TTC549 (cell line): ENCODE results near the gene DRC7.
"Not testable (repeated sequence)": the region's sequence is repeated elsewhere in the genome, so short reads cannot be mapped to it uniquely, and the experiment has no call there.

Experiments
- FAIRE-seq: peaks from 2 replicates; lab custom pipeline; 2012; peaks lifted over from hg19 to GRCh38; lab: Jason Lieb, UNC

Gene DRC7

DNA sequence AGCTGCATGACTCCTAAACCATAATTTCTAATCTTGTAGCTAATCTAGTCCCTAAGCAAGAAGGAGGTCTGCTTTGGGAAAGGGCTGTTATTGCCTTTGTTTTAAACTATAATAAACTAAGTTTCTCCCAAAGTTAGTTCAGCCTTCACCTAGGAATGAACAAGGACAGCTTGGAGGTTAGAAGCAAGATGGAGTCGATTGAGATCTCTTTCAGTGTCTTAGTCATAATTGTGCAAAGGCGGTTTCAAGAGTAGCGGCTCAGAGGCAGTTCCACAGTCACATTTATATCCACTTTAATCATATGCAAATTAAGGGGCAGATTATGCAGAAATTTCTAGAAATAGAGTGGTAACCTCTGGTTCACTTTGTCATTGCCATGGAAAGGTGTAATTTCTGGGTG lies 17.4 kb downstream of the DRC7 start:
- no peak for FAIRE-seq

GRCh38 chr16:57712569-57712968 lies 18.0 kb downstream of the DRC7 start:
- not testable (repeated sequence) for FAIRE-seq

DNA sequence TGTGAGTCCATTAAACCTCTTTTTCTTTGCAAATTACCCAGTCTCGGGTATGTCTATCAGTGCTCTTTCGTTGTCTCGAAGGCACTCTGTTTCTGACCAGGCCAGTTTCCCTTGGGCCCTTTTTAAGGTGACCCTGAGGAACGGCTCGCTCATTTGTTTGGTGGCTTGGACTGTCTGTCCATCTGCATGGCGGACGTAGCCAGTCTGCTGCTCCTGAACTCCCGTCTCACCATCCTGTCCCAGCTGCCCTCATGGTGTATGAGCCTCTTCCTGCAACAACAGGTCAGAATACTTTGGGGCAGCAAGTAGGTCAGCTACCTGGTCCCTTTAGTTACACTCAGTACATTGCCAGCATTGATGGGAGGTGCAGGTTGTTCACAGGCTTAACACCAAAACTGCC lies 19.0 kb downstream of the DRC7 start:
- no peak for FAIRE-seq

DNA sequence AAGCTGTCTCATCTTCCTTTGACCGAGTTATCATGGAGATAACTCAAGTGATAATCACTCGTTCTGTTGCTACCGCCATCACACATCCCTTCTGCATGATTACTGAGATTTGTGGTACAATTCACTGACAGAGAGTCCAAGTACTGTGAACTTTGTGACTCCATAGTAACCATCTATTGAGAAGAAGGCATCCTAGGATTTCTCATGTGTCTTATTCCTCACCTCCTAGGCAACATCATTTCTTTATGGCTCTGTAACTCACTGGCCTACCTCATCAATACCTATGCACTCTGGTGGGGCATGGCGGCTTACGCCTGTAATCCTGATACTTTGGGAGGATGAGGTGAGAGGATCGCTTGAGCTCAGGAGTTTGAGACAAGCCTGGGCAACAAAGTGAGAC lies 19.4 kb downstream of the DRC7 start:
- no peak for FAIRE-seq

- FAIRE-seq, result no peak
Observed at GRCh38 chr16:57720142-57720575, 25.6 kb downstream of the DRC7 start.

DNA sequence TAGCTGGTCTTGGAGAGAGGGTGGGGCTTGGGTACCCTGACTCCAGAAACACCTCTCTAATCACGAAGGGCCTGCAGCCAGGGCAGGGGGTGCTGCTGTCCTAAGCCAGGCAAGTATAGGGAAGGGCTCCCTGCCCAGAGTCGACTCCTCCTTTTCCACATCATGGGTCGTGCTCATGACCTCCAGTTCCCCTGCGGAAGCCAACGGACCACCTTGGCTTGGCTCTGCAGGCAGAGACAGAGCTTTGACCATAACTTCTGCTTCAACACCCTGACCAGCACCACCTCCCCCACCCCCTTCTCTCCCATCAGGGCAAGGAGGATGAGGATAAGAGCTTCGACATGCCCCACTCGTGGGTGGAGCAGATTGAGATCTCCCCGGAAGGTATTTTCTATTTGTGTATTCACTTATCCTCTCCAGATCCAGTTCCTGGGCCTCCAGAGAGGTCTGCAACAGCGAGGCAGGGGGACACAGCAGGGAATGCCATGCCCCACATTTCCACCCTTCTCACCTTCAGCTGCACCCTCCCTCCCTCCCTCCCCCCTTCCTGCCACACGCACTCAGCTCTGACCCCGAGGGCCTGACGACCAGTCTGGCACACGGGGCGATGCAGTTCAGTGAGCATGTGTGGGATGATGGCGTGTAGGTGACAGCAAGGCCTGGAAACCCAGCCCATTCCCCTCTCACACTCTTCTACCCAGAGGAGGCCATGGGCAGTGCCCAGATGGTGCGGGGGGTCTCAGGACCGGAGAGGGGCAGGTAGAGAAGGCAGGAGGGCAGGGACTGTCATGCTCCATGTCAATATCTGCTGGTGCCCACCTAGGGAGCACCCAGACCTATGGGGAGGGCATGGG lies 27.0 kb downstream of the DRC7 start:
- FAIRE-seq, result no peak

GRCh38 chr16:57722210-57722499 lies 27.5 kb downstream of the DRC7 start:
- FAIRE-seq, result no peak

GRCh38 chr16:57722651-57723050 lies 28.0 kb downstream of the DRC7 start:
- FAIRE-seq, result no peak

DNA sequence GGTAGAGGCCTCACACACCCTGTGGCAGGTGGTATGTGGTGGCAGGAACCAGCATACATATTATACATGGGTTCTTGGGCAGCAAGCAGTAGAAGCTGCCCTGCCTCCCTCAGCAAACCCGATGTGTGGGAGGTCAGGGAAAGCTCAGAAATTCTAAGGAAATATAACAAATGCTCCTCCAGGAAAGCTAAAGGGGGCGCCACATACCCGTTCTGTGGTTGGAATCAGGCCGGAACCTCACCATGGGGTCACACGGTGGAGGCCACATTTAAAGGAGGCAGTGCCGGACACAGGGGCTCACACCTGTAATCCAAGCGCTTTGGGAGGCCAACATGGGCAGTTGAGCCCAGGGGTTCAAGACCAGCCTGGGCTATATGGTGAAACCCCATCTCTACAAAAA lies 28.6 kb downstream of the DRC7 start:
- no peak for FAIRE-seq

DNA sequence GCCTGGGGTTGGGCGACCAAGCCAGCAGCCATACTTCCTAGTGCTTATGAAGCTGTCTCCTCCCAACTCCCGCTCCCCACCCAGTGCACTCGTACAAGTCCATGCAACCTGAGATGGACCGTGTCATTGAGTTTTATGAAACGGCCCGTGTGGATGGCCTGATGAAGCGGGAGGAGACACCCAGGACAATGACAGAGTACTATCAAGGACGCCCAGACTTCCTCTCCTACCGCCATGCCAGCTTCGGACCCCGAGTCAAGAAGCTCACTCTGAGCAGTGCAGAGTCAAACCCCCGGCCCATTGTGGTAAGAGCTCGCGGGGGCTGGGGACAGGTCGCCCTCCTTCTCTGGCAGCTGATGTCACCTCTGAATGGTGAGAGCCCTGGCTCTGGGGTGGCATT lies 29.9 kb downstream of the DRC7 start:
- no peak for FAIRE-seq

DNA sequence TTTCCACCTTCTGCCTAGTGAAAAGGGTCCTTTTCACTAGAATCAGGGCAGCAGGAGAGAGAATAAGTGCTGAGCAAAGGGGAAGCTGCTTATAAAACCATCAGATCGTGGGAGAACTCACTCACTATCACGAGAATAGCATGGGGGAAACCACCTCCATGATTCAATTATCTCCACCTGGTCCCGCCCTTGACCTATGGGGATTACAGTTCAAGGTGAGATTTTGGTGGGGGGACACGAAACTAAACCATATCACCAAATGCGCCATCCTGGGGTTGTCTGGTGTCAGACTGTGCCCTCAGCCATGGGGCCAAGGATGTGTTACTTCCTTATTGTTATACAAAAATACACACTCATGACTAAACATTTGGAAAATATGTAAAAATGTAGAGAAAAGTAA lies 30.5 kb downstream of the DRC7 start:
- FAIRE-seq, result no peak

DNA sequence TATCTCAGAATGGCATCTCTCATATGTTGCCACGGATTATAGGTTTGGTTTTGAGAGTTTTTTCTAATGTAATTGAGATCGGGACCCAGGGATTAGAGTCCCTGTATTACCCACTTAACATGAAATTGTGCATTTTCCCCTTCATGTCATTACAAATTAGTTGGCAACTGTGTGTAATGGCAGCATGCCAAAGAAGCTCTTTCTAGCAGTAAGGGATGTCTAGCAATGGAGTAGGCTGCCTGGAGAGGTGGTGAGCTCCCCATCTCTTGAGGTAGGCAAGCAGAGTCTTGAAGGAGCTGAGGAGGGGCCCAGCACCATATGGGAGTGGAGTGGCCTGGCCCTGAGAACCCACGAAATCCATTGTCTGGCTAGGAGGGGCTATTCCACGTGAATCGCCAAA lies 30.9 kb downstream of the DRC7 start:
- no peak for FAIRE-seq

DNA sequence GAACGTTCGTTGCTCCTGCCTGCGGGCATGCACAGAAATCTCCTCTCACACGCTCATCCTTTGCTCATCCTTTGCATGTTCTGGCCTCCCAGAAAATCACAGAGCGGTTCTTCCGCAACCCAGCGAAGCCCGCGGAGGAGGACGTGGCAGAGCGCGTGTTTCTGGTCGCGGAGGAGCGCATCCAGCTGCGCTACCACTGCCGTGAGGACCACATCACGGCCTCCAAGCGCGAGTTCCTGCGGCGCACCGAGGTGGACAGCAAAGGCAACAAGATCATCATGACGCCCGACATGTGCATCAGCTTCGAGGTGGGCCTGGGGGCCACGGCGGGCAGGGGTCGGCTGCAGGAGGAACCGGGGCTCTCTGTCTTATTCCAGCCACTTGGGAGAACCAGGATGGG lies 31.4 kb downstream of the DRC7 start:
- FAIRE-seq, result no peak

DNA sequence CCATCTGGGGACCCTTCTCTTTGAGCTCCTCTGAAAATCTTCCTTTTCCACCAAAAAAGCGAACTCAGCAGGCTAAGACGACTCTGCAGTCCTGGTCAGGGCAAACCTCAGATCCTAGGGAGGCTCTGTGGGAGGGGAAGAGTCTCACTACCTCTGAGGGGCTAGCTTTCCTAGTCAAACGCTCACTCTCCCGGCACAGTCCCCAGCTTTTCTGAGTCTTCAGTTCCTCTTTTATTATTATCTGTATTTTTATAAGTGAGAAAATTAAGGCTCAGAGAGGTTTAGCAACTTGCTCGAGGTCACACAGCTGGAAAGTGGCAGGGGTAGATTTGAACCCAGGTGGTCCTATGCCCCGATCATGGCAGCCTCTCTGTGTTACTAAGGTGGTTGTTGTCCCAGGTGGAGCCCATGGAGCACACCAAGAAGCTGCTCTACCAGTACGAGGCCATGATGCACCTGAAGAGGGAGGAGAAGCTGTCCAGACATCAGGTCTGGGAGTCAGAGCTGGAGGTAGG lies 31.9 kb downstream of the DRC7 start:
- FAIRE-seq, result no peak

- FAIRE-seq, result no peak
Observed at GRCh38 chr16:57727610-57728009, 33.0 kb downstream of the DRC7 start.

GRCh38 chr16:57728336-57729181 lies 34.0 kb downstream of the DRC7 start:
- no peak for FAIRE-seq

DNA sequence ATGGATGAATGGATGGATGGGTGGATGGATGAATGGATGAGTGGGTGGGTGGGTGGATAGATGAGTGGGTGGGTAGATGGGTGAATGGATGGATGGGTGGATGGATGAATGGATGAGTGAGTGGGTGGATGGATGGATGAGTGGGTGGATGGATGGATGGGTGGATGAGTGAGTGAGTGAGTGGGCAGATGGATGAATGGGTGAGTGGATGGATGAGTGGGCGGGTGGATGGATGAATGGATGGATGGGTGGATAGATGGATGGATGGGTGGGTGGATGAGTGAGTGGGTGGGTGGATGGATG lies 34.5 kb downstream of the DRC7 start:
- FAIRE-seq, result no peak

- not testable (repeated sequence) for FAIRE-seq
Observed at GRCh38 chr16:57729852-57730251, 35.2 kb downstream of the DRC7 start.

GRCh38 chr16:57730771-57731730 lies 36.4 kb downstream of the DRC7 start:
- no peak for FAIRE-seq

DNA sequence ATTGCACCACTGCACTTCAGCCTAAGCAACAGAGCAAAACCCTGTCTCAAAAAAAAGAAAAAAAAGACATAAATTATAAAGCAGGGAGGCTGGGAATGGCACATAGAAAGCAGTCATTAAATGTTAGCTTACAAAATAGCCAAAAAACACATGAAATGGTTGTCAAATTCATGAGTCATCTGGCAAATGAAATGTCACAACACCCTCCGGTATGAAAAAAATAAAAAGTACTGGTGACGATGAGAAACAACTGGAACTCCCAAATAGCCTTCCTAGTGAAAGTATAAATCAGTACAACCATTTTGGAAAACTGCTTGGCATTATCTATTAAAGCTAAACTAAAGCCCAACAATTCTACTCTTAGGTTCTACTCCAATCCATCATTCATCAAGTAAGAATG lies 37.4 kb downstream of the DRC7 start:
- no peak for FAIRE-seq

- FAIRE-seq, result no peak
Observed at GRCh38 chr16:57732714-57733113, 38.1 kb downstream of the DRC7 start.

- no peak for FAIRE-seq
Observed at GRCh38 chr16:57734308-57734924, 39.8 kb downstream of the DRC7 start.
